DND-41 (cell line): Measurements from ENCODE around the gene USP9X.

Experiments used
- CTCF ChIP-seq: IDR thresholded peaks from 2 replicates; pipeline ENCODE4 v1.5.1; 2012; ENCODE audit warnings: borderline replicate concordance, low read length, moderate library complexity, mild to moderate bottlenecking; ENCODE audit not compliant: poor library complexity, severe bottlenecking; ENCODE audit errors: extremely low read depth
- EZH2 ChIP-seq: IDR thresholded peaks from 3 replicates; pipeline ENCODE4 v1.6.1; 2012; ENCODE audit warnings: borderline replicate concordance, low read depth, mild to moderate bottlenecking, moderate library complexity, low read length, inconsistent platforms; ENCODE audit not compliant: severe bottlenecking

GRCh38 chrX:41234962-41235361 is 149.7 kb downstream of the USP9X start:
- TF ChIP-seq CTCF (no peak), EZH2 (no peak)
